ENCODE data around the gene ATP6V1D.
"Not testable (repeated sequence)": the region's sequence is repeated elsewhere in the genome, so short reads cannot be mapped to it uniquely, and the experiment has no call there.

The ATP6V1D gene

GRCh38 chr14:67359775-67360469, at the start of gene ATP6V1D, which contains the start of gene EIF2S1:
ATP6V1D (minus strand) TSS chr14:67359804; CDS start chr14:67359698, 106 bp downstream.
EIF2S1 (plus strand) TSS chr14:67360328; CDS start chr14:67364768, 4,440 bp downstream.
- DNase-seq (ENCODE audit: low read depth in 4 of 4, low spot score in 1 of 4), result peak; percentile 96 to 99 (median 98)

- not testable (repeated sequence) for DNase-seq (ENCODE audit: low read depth in 4 of 4, low spot score in 1 of 4)
Observed at GRCh38 chr14:67408122-67408801, 48.7 kb upstream of the ATP6V1D start.

DNA sequence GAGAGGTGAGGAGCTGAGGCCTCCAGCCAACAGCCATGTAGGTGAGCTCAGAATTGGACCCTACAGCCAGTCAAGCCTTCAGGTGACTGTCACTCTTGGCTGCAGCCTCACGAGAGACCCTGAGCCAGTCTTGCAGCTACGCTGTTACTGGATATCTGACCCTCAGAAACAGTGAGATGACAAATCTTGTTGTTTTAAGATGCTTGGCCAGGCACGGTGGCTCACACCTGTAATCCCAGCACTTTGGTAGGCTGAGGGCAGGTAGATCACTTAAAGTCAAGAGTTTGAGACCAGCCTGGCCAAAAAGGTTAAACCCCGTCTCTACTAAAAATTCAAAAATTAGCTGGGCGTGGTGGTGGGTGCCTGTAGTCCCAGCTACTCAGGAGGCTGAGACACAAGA, 46.2 kb upstream of the ATP6V1D start:
- no peak for DNase-seq (ENCODE audit: low read depth in 4 of 4, low spot score in 1 of 4)

DNA sequence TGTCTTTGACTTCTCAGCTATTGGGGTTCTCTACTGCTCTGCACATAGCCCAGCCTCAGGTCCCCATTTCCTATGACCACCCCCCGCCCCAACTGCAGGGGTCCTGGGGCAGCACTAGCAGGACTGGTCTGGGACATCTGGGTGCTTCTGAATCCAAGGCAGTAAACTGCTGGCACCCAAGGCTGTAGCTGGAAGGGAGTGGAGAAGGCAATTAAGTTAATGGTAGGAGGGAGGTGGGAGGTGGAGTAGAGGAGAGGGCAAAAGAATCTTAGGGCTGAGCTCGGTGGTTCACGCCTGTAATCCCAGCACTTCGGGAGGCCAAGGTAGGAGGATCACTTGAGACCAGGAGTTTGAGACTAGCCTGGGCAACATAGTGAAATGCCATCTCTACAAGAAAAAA, 40.8 kb upstream of the ATP6V1D start:
- no peak for DNase-seq (ENCODE audit: low read depth in 4 of 4, low spot score in 1 of 4)

GRCh38 chr14:67397536-67397935, 37.9 kb upstream of the ATP6V1D start:
- DNase-seq (ENCODE audit: low read depth in 4 of 4, low spot score in 1 of 4), result no peak

DNA sequence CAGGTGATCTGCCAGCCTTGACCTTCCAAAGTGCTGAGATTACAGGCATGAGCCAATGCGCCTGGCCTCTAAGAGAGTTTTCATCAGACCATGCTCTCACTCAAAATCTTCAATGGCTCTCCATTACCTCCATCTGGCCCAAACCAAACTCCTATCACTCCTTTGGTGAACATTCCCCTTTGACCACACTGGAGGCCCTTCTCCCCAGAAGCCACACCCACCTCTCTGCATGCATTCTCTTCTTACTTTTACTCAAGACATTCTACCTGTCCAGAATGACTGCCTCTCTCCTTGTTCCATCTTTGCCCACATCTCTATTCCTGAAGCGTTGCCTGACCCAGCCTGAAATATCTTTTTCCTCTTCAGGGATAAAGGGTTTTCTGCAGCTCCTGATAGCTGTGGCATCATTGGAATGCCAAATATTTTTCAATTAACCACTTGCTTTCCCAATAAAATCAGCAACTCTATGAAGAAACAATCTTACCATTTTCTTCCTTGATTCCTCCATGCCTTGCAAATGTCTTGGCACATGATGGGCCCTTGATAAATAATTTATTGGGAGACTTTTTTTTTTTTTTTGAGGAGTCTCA, 36.9 kb upstream of the ATP6V1D start:
- DNase-seq (ENCODE audit: low read depth in 4 of 4, low spot score in 1 of 4), result no peak

- DNase-seq (ENCODE audit: low read depth in 4 of 4, low spot score in 1 of 4), result no peak
Observed at GRCh38 chr14:67395876-67396189, 36.2 kb upstream of the ATP6V1D start.

DNA sequence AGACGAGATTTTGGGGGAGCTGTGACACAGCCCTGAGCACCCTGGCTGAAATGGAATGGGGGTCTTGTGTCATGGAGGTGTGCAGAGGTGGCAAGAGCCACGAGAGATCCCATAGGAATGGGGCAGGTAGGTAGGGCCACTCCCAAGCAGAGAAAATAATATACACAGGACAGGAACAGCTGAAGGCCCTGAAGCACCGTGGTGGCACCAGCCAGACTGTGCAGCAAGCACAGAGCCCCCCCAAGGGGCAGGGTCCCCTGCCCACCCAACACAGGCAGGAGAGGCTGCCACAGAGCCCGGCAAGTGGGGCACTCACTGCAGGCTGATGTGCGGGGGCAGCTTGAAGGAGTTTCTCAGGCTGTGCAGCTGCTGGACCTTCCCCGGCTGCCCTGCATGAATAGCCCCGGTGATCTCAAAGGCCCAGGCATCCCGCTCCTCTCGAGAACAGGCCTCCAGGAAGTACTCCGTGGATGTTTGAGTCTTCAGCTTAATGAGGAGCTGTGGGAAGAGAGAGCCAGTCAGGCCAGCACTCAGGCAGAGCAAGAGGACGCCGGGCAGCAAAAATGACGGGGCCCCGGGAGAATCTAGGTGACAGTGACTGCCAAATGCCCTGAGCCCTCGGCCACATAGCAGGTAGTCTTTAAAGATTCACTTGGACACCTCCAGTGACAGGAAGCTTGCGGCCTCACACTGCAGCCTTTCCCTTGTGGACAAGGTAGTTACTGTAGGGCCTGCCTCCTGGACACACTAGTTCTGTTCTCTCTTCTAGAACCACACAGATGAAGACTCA, 35.7 kb upstream of the ATP6V1D start:
- DNase-seq (ENCODE audit: low read depth in 4 of 4, low spot score in 1 of 4), result no peak

DNA sequence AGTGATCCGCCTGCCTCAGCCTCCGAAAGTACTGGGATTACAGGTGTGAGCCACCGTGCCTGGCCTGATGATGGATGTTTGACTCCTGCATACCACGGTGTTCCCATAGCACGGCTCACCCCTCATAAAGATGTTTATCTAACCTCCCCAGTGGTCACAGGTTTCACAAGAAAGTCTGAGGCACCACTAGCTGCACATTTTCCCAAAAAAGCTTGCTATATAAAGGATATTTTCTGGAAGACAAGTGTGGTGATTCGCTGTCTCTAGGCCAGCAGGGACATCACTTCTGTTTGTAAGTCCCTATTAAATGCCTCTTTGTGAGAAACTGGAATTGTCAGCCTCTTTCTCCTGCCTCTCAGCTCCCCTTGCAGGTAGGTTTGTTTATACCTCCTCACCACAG, 34.1 kb upstream of the ATP6V1D start:
- no peak for DNase-seq (ENCODE audit: low read depth in 4 of 4, low spot score in 1 of 4)

DNA sequence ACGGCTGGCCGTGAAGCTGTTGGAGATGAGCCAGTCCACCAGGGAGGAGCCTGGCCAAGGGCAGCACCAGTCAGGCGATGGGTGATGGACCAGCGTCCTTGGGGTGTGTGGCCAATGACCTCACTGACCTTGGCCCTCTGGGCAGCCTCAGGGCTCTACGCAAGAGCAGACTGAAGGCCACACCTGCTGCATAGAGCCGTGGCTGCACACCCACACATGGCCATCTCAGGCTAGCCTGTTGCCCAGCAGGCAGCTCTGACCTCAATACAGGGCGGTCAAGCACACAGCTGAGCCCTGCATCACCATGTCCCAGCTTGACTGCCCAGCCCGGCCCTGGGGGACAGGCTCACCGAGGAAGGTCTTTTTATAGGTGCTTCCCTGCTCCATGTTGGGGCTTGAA, 33.2 kb upstream of the ATP6V1D start:
- DNase-seq (ENCODE audit: low read depth in 4 of 4, low spot score in 1 of 4), result no peak

GRCh38 chr14:67392123-67392522, 32.5 kb upstream of the ATP6V1D start:
- no peak for DNase-seq (ENCODE audit: low read depth in 4 of 4, low spot score in 1 of 4)

DNA sequence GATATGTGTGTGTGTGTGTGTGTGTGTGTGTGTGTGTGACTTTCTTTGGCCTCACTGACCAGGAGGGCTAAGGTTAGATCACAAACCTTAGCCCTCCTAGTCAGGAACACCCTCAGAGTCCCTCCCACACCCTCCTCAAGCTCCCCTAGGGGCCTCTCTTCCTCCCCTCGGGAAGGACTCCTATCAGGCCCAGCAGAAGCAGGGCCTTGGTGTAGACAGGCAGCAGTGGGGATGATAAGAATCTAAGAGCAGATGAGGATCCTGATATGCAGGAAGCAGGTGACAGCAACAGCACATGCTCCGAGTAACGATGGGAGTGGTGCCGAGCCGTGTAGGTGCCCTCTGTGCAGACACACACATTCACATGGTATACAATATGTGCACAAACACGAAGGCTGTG, 31.7 kb upstream of the ATP6V1D start:
- no peak for DNase-seq (ENCODE audit: low read depth in 4 of 4, low spot score in 1 of 4)

DNA sequence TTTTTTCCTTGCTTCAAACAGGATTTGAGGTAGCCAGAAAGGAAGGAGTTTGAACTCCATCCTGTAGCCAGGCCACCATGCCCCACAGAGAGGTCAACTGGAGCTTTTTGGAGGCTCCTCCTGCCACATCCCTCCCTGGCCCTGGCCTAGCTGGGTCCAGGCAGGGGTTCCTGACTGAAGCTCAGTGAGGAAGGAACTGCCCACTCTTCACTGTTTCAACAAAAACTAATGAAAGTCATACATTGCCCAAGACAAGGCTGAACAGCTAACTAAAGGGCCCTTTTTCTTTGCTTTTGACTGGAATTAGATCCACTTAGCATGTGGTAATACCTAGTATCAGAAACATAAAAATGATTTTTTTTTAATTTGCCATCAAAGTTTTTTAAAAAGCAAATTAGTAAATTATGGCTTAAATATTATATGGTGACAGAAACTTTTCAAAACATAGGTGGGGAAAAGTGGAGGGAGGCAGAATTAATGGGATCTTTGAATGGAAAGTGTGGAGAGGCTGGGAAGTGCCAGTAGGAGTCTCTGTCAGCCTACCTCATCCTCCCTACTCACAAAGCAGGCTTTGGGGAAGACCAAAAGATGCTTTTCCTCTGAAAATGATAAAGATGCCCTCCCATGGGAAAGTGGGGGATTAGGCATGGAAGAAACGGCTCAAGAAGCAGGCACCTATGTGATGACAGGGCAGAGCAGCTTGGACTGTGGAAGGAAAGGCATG, 30.4 kb upstream of the ATP6V1D start:
- DNase-seq (ENCODE audit: low read depth in 4 of 4, low spot score in 1 of 4), result no peak

DNA sequence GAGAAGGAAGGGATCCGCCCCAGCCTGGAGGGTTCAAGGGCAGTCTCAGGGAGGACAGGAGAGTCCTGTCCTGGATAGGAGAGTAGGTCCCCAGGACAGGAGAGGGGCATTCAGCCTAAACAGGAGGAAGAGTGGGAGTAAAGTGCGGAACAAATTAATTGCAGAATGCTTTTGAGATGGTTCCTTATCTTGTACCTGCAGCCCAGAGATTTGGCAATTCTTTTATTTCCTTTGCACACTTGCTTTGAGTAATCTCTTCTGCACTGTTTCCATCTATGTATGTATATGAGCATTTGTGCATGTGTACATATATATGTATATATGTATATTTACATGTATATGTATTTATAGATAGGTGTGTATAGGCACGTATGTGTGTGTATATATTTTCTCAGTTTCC, 29.7 kb upstream of the ATP6V1D start:
- DNase-seq (ENCODE audit: low read depth in 4 of 4, low spot score in 1 of 4), result no peak

- DNase-seq (ENCODE audit: low read depth in 4 of 4, low spot score in 1 of 4), result no peak
Observed at GRCh38 chr14:67387195-67387594, 27.6 kb upstream of the ATP6V1D start.

DNA sequence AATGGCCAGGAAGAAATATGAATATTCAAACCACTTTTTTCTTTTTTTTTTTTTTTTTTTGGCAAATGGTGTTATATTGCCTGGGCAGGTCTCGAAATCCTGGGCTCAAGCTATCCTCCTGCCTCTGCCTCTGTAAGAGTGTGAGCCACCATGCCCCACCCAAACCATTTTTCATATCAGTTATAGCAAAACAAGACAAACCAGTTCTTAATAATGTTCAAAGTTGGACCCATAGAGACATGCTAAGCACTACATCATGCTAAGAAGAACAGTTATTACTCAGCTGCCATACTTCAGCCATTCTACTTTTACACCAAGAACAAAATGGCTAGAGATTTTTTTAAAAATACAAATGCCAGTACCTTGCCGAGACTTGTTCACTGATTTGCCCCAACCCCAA, 26.0 kb upstream of the ATP6V1D start:
- DNase-seq (ENCODE audit: low read depth in 4 of 4, low spot score in 1 of 4), result no peak

- DNase-seq (ENCODE audit: low read depth in 4 of 4, low spot score in 1 of 4), result no peak
Observed at GRCh38 chr14:67385120-67385519, 25.5 kb upstream of the ATP6V1D start.

DNA sequence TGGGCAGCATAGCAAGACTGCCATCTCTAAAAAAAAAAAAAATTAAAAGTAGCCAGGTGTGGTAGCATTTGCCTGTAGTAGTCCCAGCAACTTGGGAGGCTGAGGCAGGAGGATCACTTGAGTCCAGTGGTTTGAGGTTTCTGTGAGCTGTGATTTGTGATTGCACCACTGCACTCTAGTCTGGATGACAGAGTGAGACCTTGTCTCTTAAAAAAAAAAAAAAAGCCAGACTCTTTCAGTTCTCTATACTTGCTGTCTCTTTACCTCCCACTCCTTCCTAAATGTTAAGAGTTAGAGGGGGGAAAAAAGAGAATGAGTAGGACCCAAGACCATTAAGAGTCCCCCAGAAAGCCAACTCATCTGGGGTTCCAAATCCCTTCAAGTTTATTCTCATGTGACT, 18.3 kb upstream of the ATP6V1D start:
- no peak for DNase-seq (ENCODE audit: low read depth in 4 of 4, low spot score in 1 of 4)

GRCh38 chr14:67373347-67373746, 13.7 kb upstream of the ATP6V1D start:
- DNase-seq (ENCODE audit: low read depth in 4 of 4, low spot score in 1 of 4), result no peak

- no peak for DNase-seq (ENCODE audit: low read depth in 4 of 4, low spot score in 1 of 4)
Observed at GRCh38 chr14:67372833-67373232, 13.2 kb upstream of the ATP6V1D start.
